ENCODE data around the gene FANCE.

Gene FANCE

GRCh38 chr6:35468980-35469750 lies 17.0 kb downstream of the FANCE start:
- peak; percentile 21 for DNase-seq

GRCh38 chr6:35469751-35470662 lies 17.9 kb downstream of the FANCE start:
- no peak for DNase-seq

- DNase-seq: peak; percentile 23
Measured at GRCh38 chr6:35470663-35471120, 18.6 kb downstream of the FANCE start.

- DNase-seq: no peak
Measured at GRCh38 chr6:35471836-35472345, 19.8 kb downstream of the FANCE start.

- DNase-seq: no peak
Measured at GRCh38 chr6:35473075-35473849, 21.1 kb downstream of the FANCE start.

GRCh38 chr6:35473850-35474130 lies 21.7 kb downstream of the FANCE start:
- no peak for DNase-seq

- no peak for DNase-seq
Measured at GRCh38 chr6:35474131-35474941, 22.2 kb downstream of the FANCE start.

- no peak for DNase-seq
Measured at GRCh38 chr6:35474942-35475570, 22.9 kb downstream of the FANCE start.

- DNase-seq: no peak
Measured at GRCh38 chr6:35475573-35475972, 23.4 kb downstream of the FANCE start.

GRCh38 chr6:35476004-35476403 lies 23.9 kb downstream of the FANCE start:
- no peak for DNase-seq

GRCh38 chr6:35477028-35477427 lies 24.9 kb downstream of the FANCE start:
- no peak for DNase-seq

GRCh38 chr6:35477551-35478179 lies 25.5 kb downstream of the FANCE start:
- DNase-seq: no peak

- no peak for DNase-seq
Measured at GRCh38 chr6:35478259-35478658, 26.1 kb downstream of the FANCE start.

GRCh38 chr6:35480176-35480575 lies 28.0 kb downstream of the FANCE start:
- no peak for DNase-seq

- DNase-seq: no peak
Measured at GRCh38 chr6:35481226-35481625, 29.1 kb downstream of the FANCE start.

- no peak for DNase-seq
Measured at GRCh38 chr6:35483062-35483461, 30.9 kb downstream of the FANCE start.

GRCh38 chr6:35483490-35483889 lies 31.4 kb downstream of the FANCE start:
- no peak for DNase-seq

GRCh38 chr6:35483893-35484645 lies 31.9 kb downstream of the FANCE start:
- no peak for DNase-seq

GRCh38 chr6:35484921-35485392 lies 32.8 kb downstream of the FANCE start:
- no peak for DNase-seq

GRCh38 chr6:35485402-35485877 lies 33.3 kb downstream of the FANCE start:
- DNase-seq: no peak

All from CD4-positive, alpha-beta T cell treated with Interleukin-12 subunit alpha and Interleukin-12 subunit beta, for 1 hour (primary cell).